Left ventricle myocardium superior (tissue), 1 donor: ENCODE measurements around the gene HOXD4. TPM values are rescaled to one million over a fixed set of nuclear protein-coding genes. Genes with fewer than 3 reads are reported as not detected.

Source experiments
- ATAC-seq: fragments of 200-7000 bp; cut with Tn5 transposase; one replicate; pipeline ENCODE4 v1.9.1; 2020; ENCODE audit warnings: mild to moderate bottlenecking, moderate library complexity
- DNase-seq: peaks from one replicate; pipeline ENCODE4 v3.0.0-alpha.2; 2020
- intact Hi-C: fragments of 100-400 bp; cut with micrococcal nuclease; formaldehyde crosslinking; loops from one replicate; pipeline ENCODE4 v1.11.0; 2022
- total RNA-seq: library from RNA; stranded (reverse); fragmentation: NEBNext Ultra II Directional; extraction: Animal tissue kit (Norgen Biotek cat#: 25700); gene quantifications from one replicate; pipeline ENCODE4 v1.2.1, GENCODE V29; 2021
- donor health status: DM: no; HTN: yes; CAD: no; lungs with severe emphysema.

HOXD4 gene
- total RNA-seq, 1 donor from 2014 or later, result 0.22 TPM

GRCh38 chr2:176124947-176125771 lies 26.2 kb upstream of the HOXD4 start:
- intact Hi-C loops, result loop anchor here (5.0 kb wide), 1 partner anchor 512 kb away; no protein-coding TSS in a partner anchor
- no peak for DNase-seq
- no peak for ATAC-seq

DNA sequence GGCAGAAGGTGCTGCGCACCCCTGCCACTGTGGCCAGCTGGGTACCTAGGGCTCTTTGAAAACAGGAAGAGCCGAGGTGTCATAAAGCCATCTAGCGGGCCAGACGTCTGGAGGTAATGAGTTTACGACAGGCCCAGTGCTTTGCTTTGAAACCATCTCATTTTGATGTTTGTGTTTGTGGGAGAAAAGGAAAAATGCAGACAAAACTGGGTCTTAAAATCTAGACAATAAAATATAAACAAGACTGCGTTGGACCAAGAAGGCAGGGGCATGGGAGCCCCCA lies 25.6 kb upstream of the HOXD4 start:
- DNase-seq (no peak), ATAC-seq (no peak)
- intact Hi-C loops, result loop anchor here (5.0 kb wide), 1 partner anchor 512 kb away; no protein-coding TSS in a partner anchor

GRCh38 chr2:176126929-176127773 lies 24.2 kb upstream of the HOXD4 start:
- intact Hi-C loops, result loop anchor here (5.0 kb wide), 1 partner anchor 510 kb away; no protein-coding TSS in a partner anchor
- ATAC-seq (no peak), DNase-seq (peak; percentile 70)

DNA sequence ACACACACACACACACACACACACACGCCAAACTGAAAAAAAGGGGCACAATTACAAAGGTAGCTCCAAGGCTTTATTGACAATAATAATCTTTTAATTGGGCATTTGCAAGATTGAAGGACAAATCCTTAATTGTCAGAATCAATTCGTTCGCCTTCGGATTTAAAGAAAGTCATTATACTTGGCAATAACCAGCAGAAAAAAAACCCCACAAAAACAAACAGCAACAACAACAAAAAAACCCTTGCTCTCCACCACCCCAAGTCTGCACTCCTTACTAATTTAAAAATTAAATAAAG lies 23.6 kb upstream of the HOXD4 start:
- intact Hi-C loops, result loop anchor here (5.0 kb wide), 1 partner anchor 510 kb away; no protein-coding TSS in a partner anchor
- DNase-seq (no peak), ATAC-seq (no peak)

DNA sequence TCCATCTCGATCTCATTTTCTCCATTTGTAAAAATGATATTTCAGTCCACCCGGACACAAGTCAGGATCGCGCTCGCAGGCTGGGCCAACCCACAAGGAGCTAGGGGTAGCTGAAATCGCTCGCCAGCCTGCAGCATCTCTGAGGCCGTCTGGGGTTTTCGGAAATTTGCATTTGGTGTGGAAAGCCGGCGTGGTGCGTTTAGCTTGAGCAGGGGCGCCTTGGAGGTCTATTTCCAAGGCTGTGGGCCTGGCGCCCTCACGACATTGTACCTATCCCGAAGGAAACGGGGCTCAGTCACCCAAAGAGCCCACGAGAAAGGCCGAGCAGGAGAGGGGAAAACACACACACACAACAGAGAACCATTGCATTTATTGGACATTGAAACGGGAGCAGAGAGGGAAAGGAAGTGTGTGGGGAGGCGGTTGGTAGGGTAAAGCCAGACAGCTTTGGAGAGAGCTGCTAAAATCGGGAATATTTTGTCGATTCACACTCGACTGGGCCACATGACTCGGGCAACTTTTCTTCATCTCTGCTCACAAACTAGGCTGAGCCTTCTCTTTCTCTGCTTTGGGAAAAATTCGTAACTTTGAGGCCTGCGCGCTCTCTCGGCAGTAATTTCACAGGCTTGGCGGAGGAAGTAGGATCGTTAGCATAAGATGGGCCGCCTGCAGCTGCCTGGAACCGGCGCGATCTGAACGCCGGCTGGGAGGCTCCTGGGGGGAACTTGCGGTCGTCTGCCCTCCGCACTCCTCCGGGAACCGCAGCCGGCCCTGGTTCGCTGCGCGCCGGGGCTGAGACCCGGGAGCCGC lies 23.0 kb upstream of the HOXD4 start:
- ATAC-seq (no peak), DNase-seq (no peak)
- intact Hi-C loops, result loop anchor here (5.0 kb wide), 1 partner anchor 509 kb away; no protein-coding TSS in a partner anchor

DNA sequence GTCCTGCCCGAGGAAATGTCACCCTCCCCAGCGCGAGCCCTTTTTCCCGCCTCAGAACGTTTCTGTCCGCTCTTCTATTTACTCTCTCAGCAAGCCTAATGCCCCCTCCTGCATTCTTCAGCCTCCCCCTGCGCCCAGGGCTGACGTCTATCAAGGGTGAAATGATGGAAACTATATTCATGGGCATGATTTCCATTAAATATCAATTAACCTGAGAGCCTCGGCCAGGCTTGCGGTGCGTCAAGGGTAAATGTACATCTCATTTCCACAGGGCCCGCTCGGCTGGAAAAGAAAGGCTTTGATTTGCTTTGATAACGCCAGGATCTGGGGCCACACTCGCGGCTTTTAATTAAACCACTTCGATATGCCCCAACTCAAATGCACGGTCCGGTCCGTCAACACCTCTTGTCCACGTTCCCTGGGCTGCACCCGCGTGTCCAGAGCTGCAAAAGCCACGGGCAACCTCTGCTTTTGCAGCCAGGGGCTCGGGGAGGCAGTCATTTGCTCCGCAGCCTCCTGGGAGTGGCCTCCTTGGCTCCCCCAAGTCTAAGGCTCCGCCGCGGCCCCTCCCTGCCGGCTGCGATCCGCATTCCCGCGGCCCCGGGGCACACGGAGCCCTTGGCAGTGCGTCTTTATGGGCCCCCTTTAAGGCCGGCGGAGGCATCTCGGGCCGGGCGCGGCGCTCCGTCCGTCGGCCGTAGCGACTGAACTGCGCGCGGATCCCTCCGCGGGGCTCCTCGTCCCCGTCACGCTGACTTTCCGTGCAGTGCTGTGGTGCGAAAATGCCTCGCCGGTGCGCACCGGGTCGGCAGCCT lies 22.2 kb upstream of the HOXD4 start, which contains the start of gene HOXD8:
HOXD8 (plus strand) TSS at position 724 of the 815 bp plus-strand sequence. CDS start 662 bp downstream, outside the sequence.
- no peak for ATAC-seq
- DNase-seq, result peak; percentile 64

DNA sequence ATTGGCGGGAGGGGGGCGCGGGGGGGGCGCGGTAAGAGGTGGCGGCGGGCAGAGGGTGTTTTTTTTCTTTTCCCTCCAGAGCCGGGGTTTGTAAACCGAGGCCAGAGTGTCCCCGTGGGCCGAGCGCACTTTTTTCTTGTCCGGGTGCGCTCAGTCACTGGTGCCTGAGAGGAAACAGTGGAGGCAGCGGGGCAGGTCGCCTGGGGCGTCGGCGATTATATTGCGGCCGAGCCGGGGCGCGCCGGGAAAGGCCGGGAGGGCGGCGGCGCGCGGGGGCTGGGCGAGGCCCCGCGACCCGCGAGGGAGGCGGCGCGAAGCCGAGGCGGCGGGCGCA lies 21.6 kb upstream of the HOXD4 start:
- no peak for DNase-seq
- intact Hi-C loops, result loop anchor here (5.0 kb wide), 1 partner anchor 508 kb away; no protein-coding TSS in a partner anchor
- ATAC-seq, result no peak

More for the DNA sequence above, 22.2 kb upstream of the HOXD4 start, which contains the start of gene HOXD8:
- intact Hi-C loops, result loop anchor here (5.0 kb wide), 1 partner anchor 508 kb away; no protein-coding TSS in a partner anchor

- DNase-seq (peak; percentile 35), ATAC-seq (peak; percentile 18)
- intact Hi-C loops, result no loop called here
Measured at GRCh38 chr2:176130147-176130956, 21.0 kb upstream of the HOXD4 start.

- DNase-seq (no peak), ATAC-seq (no peak)
- intact Hi-C loops, result no loop called here
Measured at GRCh38 chr2:176130957-176131847, 20.1 kb upstream of the HOXD4 start.

DNA sequence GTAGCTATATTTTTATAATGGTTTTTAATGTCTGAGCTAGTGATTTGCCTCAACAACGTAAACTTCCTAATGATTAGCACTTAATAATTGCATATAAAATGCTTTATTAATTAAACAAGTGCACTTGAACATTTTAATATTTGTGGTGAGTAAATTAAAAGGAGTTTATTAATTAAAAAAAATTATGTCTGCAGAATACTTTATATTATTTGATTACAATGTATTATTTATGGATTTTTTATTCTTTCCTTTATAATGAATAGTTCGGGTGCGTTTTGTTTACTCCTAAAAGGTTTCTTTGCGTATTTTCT lies 19.5 kb upstream of the HOXD4 start:
- ATAC-seq (no peak), DNase-seq (no peak)
- intact Hi-C loops, result no loop called here

GRCh38 chr2:176132205-176133171 lies 18.9 kb upstream of the HOXD4 start:
- intact Hi-C loops, result no loop called here
- DNase-seq, result no peak
- no peak for ATAC-seq

DNA sequence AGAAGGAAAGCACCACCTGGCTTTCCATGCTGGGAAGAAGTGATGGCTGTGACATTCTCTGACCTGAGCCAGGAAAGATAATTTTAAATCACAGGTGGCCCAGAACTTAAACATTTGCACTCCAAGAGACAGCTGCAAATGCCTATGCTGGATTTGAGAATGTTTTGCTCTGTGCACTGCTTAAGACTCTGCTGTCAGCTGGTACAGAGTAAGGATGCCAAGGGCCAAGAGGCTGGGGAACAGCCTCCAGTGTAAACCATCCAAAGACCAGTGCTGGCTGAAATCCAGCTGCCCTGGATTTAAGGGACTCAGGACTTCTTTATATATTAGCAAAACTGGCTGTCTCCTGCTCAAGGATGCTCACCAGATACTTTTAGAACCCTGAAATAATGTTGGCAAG lies 18.0 kb upstream of the HOXD4 start:
- intact Hi-C loops, result no loop called here
- DNase-seq, result no peak
- no peak for ATAC-seq

DNA sequence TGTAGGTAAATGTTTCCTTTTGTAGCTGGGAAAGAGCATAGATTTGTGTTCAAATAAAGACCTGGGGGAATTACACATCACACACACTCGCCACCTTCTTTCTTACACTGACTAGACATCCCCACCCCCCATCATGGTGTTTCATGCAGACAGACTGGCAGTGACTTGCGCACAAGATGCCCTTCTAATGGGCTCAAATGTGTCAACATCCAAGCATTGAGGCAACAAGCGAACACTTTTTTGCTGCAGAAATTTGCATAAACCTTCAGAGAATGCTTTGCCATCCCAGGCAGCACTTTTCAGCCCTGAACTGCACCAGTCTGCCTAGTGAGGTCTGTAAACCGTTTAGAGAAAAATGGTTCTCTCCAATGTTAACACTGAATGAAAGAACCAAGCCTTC lies 17.3 kb upstream of the HOXD4 start:
- ATAC-seq (no peak), DNase-seq (no peak)
- intact Hi-C loops, result no loop called here

DNA sequence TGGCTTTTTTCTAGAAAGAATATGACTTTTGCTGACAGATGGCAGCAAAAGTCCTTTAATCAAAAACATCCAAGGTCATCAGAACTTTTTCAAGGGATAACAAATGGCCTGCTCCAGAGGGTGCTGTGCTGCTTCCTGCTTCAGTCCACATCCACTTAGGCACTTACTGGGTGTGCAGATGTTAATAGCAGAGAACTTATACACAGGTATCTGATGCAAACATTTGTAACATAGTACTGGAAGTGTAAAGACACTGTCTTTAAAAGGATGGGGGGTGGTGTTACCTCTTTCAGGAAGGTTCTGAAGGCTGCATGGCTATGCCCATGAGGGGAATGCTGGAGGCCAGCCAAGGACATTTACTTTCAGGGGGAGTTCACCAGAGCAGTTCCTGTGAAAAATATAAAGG lies 16.3 kb upstream of the HOXD4 start:
- ATAC-seq, result no peak
- DNase-seq, result no peak
- intact Hi-C loops, result no loop called here

GRCh38 chr2:176136374-176137251 lies 14.7 kb upstream of the HOXD4 start:
- intact Hi-C loops, result no loop called here
- ATAC-seq (no peak), DNase-seq (no peak)
